HG02642 (cell line): ENCODE data around the gene CD19.
"Not testable (repeated sequence)": the region's sequence is repeated elsewhere in the genome, so short reads cannot be mapped to it uniquely, and the experiment has no call there.

Source experiments
- ATAC-seq: cut with Tn5 transposase; IDR thresholded peaks from one replicate; pipeline ENCODE4 v1.9.1; 2021; ENCODE audit warnings: mild to moderate bottlenecking; ENCODE audit not compliant: unreplicated experiment, poor library complexity

Gene CD19

DNA sequence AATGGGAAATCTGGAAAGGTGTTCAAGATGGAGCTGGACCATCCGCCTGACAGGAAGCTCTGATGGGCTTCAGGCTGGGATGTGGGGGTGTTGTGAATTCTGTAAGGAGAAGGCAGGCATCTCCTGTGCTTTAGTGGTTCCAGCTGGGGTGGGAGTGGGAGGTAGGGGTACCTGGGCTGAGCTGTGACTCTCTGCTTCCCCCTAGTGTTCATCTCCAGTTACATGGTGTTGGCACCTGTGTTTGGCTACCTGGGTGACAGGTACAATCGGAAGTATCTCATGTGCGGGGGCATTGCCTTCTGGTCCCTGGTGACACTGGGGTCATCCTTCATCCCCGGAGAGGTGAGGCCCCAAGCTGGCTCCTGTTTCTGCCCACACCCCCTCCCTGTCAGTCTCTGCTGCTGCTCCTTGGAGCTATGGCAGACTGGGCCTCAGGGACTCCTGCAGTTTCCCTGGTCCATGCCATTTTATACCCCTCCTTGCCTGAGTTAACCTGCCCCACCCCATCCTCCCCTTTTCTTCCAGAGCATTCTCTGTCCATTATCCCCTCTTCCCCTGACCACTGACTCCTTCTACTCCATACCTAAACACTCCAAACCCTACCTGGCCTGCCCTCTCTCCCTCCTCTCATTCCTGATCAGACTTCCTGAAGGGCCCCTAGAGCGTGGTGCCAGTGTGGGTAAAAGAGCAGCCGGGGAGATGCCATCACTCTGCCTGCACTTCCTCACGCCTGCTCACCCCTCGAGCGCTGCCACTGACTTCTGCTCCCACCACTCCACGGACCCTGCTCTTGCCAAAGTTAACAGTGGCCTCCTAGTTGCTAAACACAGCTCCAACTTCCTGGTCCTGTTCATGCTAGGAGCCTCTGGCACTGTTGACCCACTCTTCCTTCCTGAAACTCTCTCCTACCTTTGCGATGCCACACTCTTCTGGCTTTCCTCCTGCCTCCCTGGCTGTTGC, 46.2 kb downstream of the CD19 start:
- ATAC-seq, result no peak

DNA sequence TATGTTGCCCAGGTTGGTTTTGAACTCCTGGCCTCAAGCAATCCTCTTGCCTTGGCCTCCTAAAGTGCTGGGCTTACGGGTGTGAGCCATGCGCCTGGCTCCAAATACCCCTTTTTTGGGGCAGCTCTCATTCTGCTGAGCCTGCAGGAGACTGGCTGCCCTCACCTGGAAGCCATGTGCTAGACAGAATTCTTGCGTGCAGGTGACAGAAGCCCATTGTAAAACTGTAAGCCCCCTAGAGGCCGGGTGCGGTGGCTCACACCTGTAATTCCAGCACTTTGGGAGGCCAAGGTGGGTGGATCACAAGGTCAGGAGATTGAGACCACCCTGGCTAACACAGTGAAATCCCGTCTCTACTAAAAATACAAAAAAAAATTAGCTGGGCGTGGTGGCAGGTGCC, 48.6 kb downstream of the CD19 start:
- not testable (repeated sequence) for ATAC-seq

GRCh38 chr16:28980929-28981328, 49.2 kb downstream of the CD19 start:
- no peak for ATAC-seq

- no peak for ATAC-seq
These were observed 49.7 kb downstream of the CD19 start for GRCh38 chr16:28981517-28981916.

DNA sequence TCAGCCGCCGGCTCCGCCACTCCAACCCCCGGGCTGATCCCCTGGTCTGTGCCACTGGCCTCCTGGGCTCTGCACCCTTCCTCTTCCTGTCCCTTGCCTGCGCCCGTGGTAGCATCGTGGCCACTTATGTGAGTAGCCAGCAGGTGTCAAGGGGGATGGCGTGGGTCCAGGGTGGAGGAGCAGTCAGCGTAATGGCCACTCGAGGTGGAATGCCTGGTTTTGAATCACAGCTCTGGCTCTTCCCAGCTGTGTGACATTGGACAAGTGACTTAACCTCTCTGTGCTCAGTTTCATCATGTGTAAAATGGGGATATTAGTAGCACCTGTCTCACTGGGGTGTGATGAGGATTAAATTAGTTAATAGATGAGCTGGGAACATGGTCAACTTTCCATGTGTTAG, 50.6 kb downstream of the CD19 start:
- no peak for ATAC-seq

- no peak for ATAC-seq
These were observed 51.2 kb downstream of the CD19 start for GRCh38 chr16:28982949-28983348.

DNA sequence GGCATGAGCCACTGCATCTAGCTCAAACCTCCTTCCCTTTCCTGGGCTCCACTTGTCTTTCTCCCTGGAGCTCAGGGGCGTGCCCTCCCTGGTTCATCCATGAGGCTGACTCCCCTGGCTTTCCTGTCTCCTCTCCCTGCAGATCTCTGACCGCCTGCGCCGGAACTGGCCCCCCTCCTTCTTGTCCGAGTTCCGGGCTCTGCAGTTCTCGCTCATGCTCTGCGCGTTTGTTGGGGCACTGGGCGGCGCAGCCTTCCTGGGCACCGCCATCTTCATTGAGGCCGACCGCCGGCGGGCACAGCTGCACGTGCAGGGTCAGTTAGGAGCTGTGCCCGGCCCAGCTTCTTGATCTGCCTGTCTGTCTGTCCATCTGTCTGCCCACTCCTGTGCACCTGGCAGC, 51.9 kb downstream of the CD19 start:
- ATAC-seq, result no peak

GRCh38 chr16:28984091-28984490, 52.3 kb downstream of the CD19 start:
- ATAC-seq, result no peak

DNA sequence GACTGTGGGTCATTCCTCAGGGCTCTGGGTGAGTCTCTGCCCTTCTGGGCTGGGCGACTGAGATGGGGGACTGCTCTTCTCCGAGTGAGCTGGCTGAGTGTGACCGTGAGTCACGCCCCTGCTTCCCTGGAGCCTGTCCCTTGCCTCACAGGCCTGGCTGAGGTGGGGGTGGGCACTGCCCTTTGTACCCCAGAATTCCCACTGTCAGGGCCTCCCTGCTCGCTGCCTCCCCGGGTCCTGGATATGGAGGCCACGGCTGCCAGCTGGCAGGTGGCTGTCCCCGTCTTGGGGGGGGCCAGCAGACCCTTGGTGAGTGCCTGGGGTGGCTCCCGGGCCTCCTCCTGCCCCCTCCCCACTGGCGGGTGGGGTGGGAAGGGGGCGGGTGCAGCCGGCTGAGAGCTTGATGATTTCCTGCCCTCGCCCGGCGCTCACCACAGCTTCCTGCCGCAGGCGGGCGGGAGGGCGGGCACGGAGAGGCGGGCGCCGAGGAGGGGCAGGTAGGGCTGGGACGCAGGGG, 52.9 kb downstream of the CD19 start, which contains the start of gene LAT:
TSS of gene LAT (plus strand) at position 434 of the 517 bp plus-strand sequence. CDS start 366 bp downstream, outside the sequence.
- ATAC-seq, result peak; percentile 54

DNA sequence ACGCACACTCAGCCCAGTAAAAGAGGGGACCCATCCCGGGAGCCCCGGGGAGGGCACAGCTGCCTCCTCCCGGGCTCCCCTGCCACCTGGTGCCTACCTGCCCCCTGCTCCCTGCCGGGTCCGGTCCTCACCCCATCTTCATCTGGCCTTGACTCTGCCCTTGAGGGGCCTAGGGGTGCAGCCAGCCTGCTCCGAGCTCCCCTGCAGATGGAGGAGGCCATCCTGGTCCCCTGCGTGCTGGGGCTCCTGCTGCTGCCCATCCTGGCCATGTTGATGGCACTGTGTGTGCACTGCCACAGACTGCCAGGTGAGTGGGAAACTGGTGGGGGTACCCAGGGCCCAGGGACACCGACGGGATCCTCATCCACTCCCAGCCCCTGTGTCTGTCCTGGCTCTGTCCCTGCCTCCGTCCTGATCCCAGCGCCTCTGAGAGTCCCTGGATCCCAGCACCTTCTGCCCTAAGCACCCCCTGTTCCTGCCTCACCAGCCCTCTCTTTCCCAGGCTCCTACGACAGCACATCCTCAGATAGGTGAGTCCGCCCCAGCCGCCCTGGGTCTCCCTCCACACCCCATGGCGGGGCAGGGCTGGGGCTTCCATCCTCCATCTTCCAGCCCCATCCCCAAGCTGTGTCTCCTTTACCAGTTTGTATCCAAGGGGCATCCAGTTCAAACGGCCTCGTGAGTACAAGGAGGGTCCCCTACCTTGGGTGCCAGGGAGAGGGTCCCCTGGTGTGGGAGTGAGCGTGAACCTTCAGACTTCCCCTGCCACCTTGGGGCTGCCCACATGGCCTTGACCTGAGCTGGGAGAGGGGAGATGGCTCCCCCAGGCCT, 53.7 kb downstream of the CD19 start:
- no peak for ATAC-seq

DNA sequence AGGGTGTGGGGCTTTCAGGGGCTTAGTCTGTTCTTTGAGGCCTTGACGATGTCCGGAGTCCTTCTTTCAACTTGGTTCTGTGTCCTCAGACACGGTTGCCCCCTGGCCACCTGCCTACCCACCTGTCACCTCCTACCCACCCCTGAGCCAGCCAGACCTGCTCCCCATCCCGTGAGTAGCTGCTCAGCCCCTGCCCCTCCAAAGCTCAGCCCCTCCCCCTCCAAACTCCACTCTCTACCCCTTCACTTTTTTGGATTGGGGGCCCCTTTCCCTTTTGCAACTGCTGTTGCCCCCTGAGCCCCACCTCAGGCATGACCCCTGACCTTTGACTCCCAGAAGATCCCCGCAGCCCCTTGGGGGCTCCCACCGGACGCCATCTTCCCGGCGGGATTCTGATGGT, 54.3 kb downstream of the CD19 start:
- ATAC-seq, result no peak

DNA sequence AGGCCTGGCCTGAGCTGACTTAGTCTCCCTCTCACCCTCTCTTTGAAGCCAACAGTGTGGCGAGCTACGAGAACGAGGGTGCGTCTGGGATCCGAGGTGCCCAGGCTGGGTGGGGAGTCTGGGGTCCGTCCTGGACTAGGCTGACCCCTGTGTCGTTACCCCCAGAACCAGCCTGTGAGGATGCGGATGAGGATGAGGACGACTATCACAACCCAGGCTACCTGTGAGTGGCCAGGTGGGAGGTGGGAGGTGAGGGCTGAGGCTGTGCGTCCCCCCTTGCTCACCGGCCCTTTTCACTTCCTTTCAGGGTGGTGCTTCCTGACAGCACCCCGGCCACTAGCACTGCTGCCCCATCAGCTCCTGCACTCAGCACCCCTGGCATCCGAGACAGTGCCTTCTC, 54.7 kb downstream of the CD19 start:
- ATAC-seq, result no peak

DNA sequence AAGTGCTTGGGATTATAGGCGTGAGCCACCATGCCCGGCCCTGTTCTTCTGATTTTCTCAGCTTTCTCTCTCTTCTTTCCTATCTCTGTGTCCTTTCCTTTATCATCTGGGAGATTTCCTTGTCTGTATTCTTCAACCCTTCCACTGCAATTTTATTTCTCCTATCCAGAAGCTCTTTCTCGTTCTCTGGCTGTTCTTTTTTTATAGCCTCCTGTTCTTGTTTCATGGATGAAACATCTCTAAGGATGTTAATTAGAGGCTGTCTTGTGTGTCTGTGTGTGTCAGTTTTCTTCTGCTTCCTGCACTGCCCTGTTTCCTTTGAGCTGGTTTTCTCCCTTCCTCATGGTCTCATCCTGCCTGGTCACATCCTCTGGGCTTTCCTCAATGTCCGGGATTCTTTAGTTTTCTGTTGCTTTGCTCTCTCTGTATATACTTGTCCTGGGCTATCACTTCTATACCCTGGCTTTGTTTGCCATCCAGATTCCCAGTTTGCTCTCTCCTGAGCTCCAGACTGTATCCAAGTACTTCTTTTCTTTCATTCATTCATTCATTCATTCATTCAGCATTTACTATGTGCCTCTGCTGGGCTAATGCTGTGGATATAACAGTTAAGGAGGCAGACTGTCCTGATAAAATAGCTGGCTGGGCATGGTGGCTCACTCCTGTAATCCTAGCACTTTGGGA, 55.5 kb downstream of the CD19 start:
- no peak for ATAC-seq
